HepG2 (cell line): ENCODE results near the gene ANXA9. TPM values are rescaled to one million over a fixed set of nuclear protein-coding genes. Genes with fewer than 3 reads are reported as not detected.
A peak's percentile ranks its signal among the peaks of the same experiment; 100 is the strongest.

Source experiments
- ATF1 ChIP-seq: IDR thresholded peaks from 2 replicates; pipeline ENCODE4 v1.6.1; 2016; ENCODE audit warnings: mild to moderate bottlenecking, control low read depth
- BRCA1 ChIP-seq: sonication (generic); formaldehyde crosslinking; IDR thresholded peaks from 2 replicates; pipeline ENCODE4 v1.4.0; 2020; ENCODE audit warnings: missing genetic modification reagents
- CHCHD3 ChIP-seq: sonication (generic); formaldehyde crosslinking; IDR thresholded peaks from 2 replicates; pipeline ENCODE4 v1.8.0; 2022; ENCODE audit warnings: mild to moderate bottlenecking, missing genetic modification reagents, moderate library complexity
- CHD2 ChIP-seq: IDR thresholded peaks from 2 replicates; pipeline ENCODE4 v1.6.1; 2011; ENCODE audit warnings: low read depth, low read length, improper control_type of control experiment
- DR1 ChIP-seq: sonication (generic); formaldehyde crosslinking; IDR thresholded peaks from 2 replicates; pipeline ENCODE4 v1.8.0; 2021; ENCODE audit warnings: mild to moderate bottlenecking, missing genetic modification reagents, inconsistent platforms
- FOXP4 ChIP-seq: sonication (generic); formaldehyde crosslinking; IDR thresholded peaks from 2 replicates; pipeline ENCODE4 v1.4.0; 2020; ENCODE audit warnings: missing genetic modification reagents
- GLI4 ChIP-seq: sonication (generic); formaldehyde crosslinking; IDR thresholded peaks from 2 replicates; pipeline ENCODE4 v1.5.1; 2020; ENCODE audit warnings: missing genetic modification reagents, mild to moderate bottlenecking, moderate library complexity, borderline replicate concordance
- HDAC2 ChIP-seq: sonication (generic); formaldehyde crosslinking; IDR thresholded peaks from 2 replicates; pipeline ENCODE4 v1.4.0; 2020; ENCODE audit warnings: missing genetic modification reagents
- LCORL ChIP-seq, 2 experiments: fragments of 450-650 bp in 1 of 2; sonication (generic) in 1 of 2; formaldehyde crosslinking in 1 of 2; IDR thresholded peaks; 2 replicates each; pipeline versions ENCODE4 v1.5.0 to v1.6.1; 2017 to 2020; ENCODE audit warnings: antibody characterized with exemption in 1 of 2, missing genetic modification reagents in 1 of 2
- MEIS1 ChIP-seq: sonication (generic); formaldehyde crosslinking; IDR thresholded peaks from 2 replicates; pipeline ENCODE4 v1.9.0; 2021; ENCODE audit warnings: mild to moderate bottlenecking, missing genetic modification reagents, moderate library complexity, borderline replicate concordance
- NFE2 ChIP-seq: sonication (generic); formaldehyde crosslinking; IDR thresholded peaks from 2 replicates; pipeline ENCODE4 v1.4.0; 2020; ENCODE audit warnings: missing genetic modification reagents
- POLR2G ChIP-seq: fragments of 200-400 bp; formaldehyde crosslinking; IDR thresholded peaks from 2 replicates; pipeline ENCODE4 v1.6.1; 2018; ENCODE audit warnings: mild to moderate bottlenecking, low read depth, low read length, moderate library complexity
- SCMH1 ChIP-seq: sonication (generic); formaldehyde crosslinking; IDR thresholded peaks from 2 replicates; pipeline ENCODE4 v1.9.0; 2021; ENCODE audit warnings: missing genetic modification reagents, mild to moderate bottlenecking, borderline replicate concordance
- ZNF253 ChIP-seq: sonication (generic); formaldehyde crosslinking; IDR thresholded peaks from 2 replicates; pipeline ENCODE4 v1.8.0; 2022; ENCODE audit warnings: mild to moderate bottlenecking, missing genetic modification reagents, borderline replicate concordance
- ZNF333 ChIP-seq: sonication (generic); formaldehyde crosslinking; IDR thresholded peaks from 2 replicates; pipeline ENCODE4 v1.4.0; 2020; ENCODE audit warnings: mild to moderate bottlenecking, missing genetic modification reagents, borderline replicate concordance
- ZNF44 ChIP-seq: sonication (generic); formaldehyde crosslinking; IDR thresholded peaks from 2 replicates; pipeline ENCODE4 v1.5.1; 2020; ENCODE audit warnings: mild to moderate bottlenecking, missing genetic modification reagents
- ZNF713 ChIP-seq: sonication (generic); formaldehyde crosslinking; IDR thresholded peaks from 2 replicates; pipeline ENCODE4 v1.4.0; 2020; ENCODE audit warnings: mild to moderate bottlenecking, missing genetic modification reagents
- ZNF772 ChIP-seq: sonication (generic); formaldehyde crosslinking; IDR thresholded peaks from 2 replicates; pipeline ENCODE4 v1.5.0; 2020; ENCODE audit warnings: mild to moderate bottlenecking, missing genetic modification reagents
- polyA plus RNA-seq, 8 experiments: library from polyadenylated mRNA; depleted of rRNA in 3 of 8; stranded (reverse) in 7 of 8; unstranded in 1 of 8; fragments of >200 nt; fragmentation: Illumina TruSeq in 4 of 8; extraction: Trizol in 4 of 8; gene quantifications; 2 replicates each; pipeline versions ENCODE4 v1.2.1 to v1.2.3, GENCODE V29; 2011 to 2016; ENCODE audit warnings: low read depth in 4 of 8, missing spikeins in 1 of 8, mixed read lengths in 1 of 8; ENCODE audit not compliant: insufficient read depth in 1 of 8
- total RNA-seq, 5 experiments: library from RNA; depleted of rRNA; stranded (reverse); fragments of >200 nt; fragmentation: Illumina TruSeq; extraction: Trizol; gene quantifications; 2 replicates each; pipeline ENCODE4 v1.2.3, GENCODE V29; 2016; ENCODE audit warnings: low read depth in 1 of 5
- TF ChIP-seq, protein P1 (sequence below): sonication (generic); formaldehyde crosslinking; IDR thresholded peaks from 2 replicates; pipeline ENCODE4 v1.8.0; 2022; ENCODE audit warnings: mild to moderate bottlenecking, missing genetic modification reagents; ENCODE audit not compliant: insufficient replicate concordance
- TF ChIP-seq, protein P2 (sequence below), 2 experiments: sonication (generic) in 1 of 2; formaldehyde crosslinking in 1 of 2; IDR thresholded peaks; 2 replicates each; pipeline versions ENCODE4 v1.5.1 to v1.6.1; 2011 to 2020; ENCODE audit warnings: borderline replicate concordance in 1 of 2, low read depth in 1 of 2, low read length in 1 of 2, mild to moderate bottlenecking in 1 of 2, missing genetic modification reagents in 1 of 2, moderate library complexity in 1 of 2
- TF ChIP-seq, protein P3 (sequence below): sonication (generic); formaldehyde crosslinking; IDR thresholded peaks from 2 replicates; pipeline ENCODE4 v1.8.1; 2023; ENCODE audit warnings: mild to moderate bottlenecking, missing genetic modification reagents

Gene ANXA9
- total and polyA plus RNA-seq, 2 of the 13 experiments (the other 11 are each of a cell fraction or from before 2014, with no cell fraction given): 13.3 to 23.9 TPM

GRCh38 chr1:150976879-150977694 is 5.0 kb upstream of the ANXA9 start (continued):
- TF ChIP-seq, protein P1, sequence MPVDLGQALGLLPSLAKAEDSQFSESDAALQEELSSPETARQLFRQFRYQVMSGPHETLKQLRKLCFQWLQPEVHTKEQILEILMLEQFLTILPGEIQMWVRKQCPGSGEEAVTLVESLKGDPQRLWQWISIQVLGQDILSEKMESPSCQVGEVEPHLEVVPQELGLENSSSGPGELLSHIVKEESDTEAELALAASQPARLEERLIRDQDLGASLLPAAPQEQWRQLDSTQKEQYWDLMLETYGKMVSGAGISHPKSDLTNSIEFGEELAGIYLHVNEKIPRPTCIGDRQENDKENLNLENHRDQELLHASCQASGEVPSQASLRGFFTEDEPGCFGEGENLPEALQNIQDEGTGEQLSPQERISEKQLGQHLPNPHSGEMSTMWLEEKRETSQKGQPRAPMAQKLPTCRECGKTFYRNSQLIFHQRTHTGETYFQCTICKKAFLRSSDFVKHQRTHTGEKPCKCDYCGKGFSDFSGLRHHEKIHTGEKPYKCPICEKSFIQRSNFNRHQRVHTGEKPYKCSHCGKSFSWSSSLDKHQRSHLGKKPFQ (CRISPR knock-in tag): no peak
- TF ChIP-seq DR1 (CRISPR knock-in tag) (no peak), SCMH1 (CRISPR knock-in tag) (no peak), ZNF253 (CRISPR knock-in tag) (no peak), NFE2 (CRISPR knock-in tag) (no peak), MEIS1 (no peak), ZNF44 (CRISPR knock-in tag) (no peak), LCORL (IDR thresholded peaks at IDR 0.05) (no peak), LCORL (CRISPR knock-in tag; IDR thresholded peaks at IDR 0.05) (no peak), ZNF333 (no peak), CHCHD3 (no peak), POLR2G (peak; percentile 61), GLI4 (CRISPR knock-in tag) (no peak), BRCA1 (CRISPR knock-in tag) (no peak), ZNF772 (CRISPR knock-in tag) (no peak), ATF1 (CRISPR knock-in tag) (no peak), HDAC2 (peak; percentile 39; the same call in 1 of the 2 replicates), FOXP4 (CRISPR knock-in tag) (peak; percentile 36; the same call in 1 of the 2 replicates), CHD2 (0 out of 2 replicates have a peak, but pooled peaks have one; percentile 45), ZNF713 (CRISPR knock-in tag) (no peak)
- TF ChIP-seq, protein P2, sequence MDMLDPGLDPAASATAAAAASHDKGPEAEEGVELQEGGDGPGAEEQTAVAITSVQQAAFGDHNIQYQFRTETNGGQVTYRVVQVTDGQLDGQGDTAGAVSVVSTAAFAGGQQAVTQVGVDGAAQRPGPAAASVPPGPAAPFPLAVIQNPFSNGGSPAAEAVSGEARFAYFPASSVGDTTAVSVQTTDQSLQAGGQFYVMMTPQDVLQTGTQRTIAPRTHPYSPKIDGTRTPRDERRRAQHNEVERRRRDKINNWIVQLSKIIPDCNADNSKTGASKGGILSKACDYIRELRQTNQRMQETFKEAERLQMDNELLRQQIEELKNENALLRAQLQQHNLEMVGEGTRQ (IDR thresholded peaks at IDR 0.05; ENCODE audit: low read depth, low read length): no peak
- TF ChIP-seq, protein P2 (CRISPR knock-in tag; IDR thresholded peaks at IDR 0.05; ENCODE audit: borderline replicate concordance): no peak
- TF ChIP-seq, protein P3, sequence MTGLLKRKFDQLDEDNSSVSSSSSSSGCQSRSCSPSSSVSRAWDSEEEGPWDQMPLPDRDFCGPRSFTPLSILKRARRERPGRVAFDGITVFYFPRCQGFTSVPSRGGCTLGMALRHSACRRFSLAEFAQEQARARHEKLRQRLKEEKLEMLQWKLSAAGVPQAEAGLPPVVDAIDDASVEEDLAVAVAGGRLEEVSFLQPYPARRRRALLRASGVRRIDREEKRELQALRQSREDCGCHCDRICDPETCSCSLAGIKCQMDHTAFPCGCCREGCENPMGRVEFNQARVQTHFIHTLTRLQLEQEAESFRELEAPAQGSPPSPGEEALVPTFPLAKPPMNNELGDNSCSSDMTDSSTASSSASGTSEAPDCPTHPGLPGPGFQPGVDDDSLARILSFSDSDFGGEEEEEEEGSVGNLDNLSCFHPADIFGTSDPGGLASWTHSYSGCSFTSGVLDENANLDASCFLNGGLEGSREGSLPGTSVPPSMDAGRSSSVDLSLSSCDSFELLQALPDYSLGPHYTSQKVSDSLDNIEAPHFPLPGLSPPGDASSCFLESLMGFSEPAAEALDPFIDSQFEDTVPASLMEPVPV (CRISPR knock-in tag): no peak
